GM19035 (cell line): ENCODE results near the gene MEOX1.
"Not testable (repeated sequence)": the region's sequence is repeated elsewhere in the genome, so short reads cannot be mapped to it uniquely, and the experiment has no call there.

ENCODE experiments used
- ATAC-seq: cut with Tn5 transposase; IDR thresholded peaks from one replicate; pipeline ENCODE4 v1.9.1; 2021; ENCODE audit not compliant: unreplicated experiment

Gene MEOX1

GRCh38 chr17:43619705-43620104 is 42.0 kb downstream of the MEOX1 start:
- no peak for ATAC-seq

GRCh38 chr17:43618276-43618675 is 43.4 kb downstream of the MEOX1 start:
- no peak for ATAC-seq

GRCh38 chr17:43616852-43617251 is 44.9 kb downstream of the MEOX1 start:
- ATAC-seq: no peak

GRCh38 chr17:43616421-43616820 is 45.3 kb downstream of the MEOX1 start:
- ATAC-seq: no peak

- no peak for ATAC-seq
These were observed 45.7 kb downstream of the MEOX1 start for GRCh38 chr17:43616029-43616351.

GRCh38 chr17:43615330-43616028 is 46.2 kb downstream of the MEOX1 start:
- ATAC-seq: no peak

- no peak for ATAC-seq
These were observed 47.2 kb downstream of the MEOX1 start for GRCh38 chr17:43614561-43614960.

GRCh38 chr17:43613917-43614316 is 47.8 kb downstream of the MEOX1 start:
- no peak for ATAC-seq

GRCh38 chr17:43612515-43612914 is 49.2 kb downstream of the MEOX1 start:
- ATAC-seq: no peak

- no peak for ATAC-seq
These were observed 50.3 kb downstream of the MEOX1 start for GRCh38 chr17:43611230-43611969.

- ATAC-seq: no peak
These were observed 51.9 kb downstream of the MEOX1 start for GRCh38 chr17:43609613-43610385.

GRCh38 chr17:43608313-43608712 is 53.4 kb downstream of the MEOX1 start:
- no peak for ATAC-seq

- no peak for ATAC-seq
These were observed 57.2 kb downstream of the MEOX1 start for GRCh38 chr17:43604549-43604948.

- no peak for ATAC-seq
These were observed 58.4 kb downstream of the MEOX1 start for GRCh38 chr17:43603321-43603720.

GRCh38 chr17:43602556-43602955 is 59.2 kb downstream of the MEOX1 start:
- not testable (repeated sequence) for ATAC-seq

- ATAC-seq: no peak
These were observed 60.3 kb downstream of the MEOX1 start for GRCh38 chr17:43601280-43602039.

GRCh38 chr17:43599835-43600234 is 61.9 kb downstream of the MEOX1 start:
- ATAC-seq: no peak

GRCh38 chr17:43599046-43599395 is 62.7 kb downstream of the MEOX1 start:
- ATAC-seq: no peak

GRCh38 chr17:43598357-43599045 is 63.2 kb downstream of the MEOX1 start:
- ATAC-seq: no peak

GRCh38 chr17:43597624-43598356 is 63.9 kb downstream of the MEOX1 start:
- no peak for ATAC-seq
